Measurements from ENCODE around the gene RELL1.

Gene RELL1

GRCh38 chr4:37664696-37665095, 21.5 kb downstream of the RELL1 start:
- no peak for DNase-seq

- DNase-seq = no peak
Observed at GRCh38 chr4:37663552-37663951, 22.6 kb downstream of the RELL1 start.

GRCh38 chr4:37662861-37663390, 23.2 kb downstream of the RELL1 start:
- no peak for DNase-seq

GRCh38 chr4:37662251-37662650, 23.9 kb downstream of the RELL1 start:
- DNase-seq = no peak

GRCh38 chr4:37661772-37662171, 24.4 kb downstream of the RELL1 start:
- DNase-seq = no peak

GRCh38 chr4:37659696-37660095, 26.5 kb downstream of the RELL1 start:
- no peak for DNase-seq

- DNase-seq = no peak
Observed at GRCh38 chr4:37656649-37657048, 29.5 kb downstream of the RELL1 start.

- DNase-seq = no peak
Observed at GRCh38 chr4:37653601-37654000, 32.6 kb downstream of the RELL1 start.

- DNase-seq = no peak
Observed at GRCh38 chr4:37652747-37653527, 33.2 kb downstream of the RELL1 start.

GRCh38 chr4:37651781-37652377, 34.3 kb downstream of the RELL1 start:
- DNase-seq = no peak

- no peak for DNase-seq
Observed at GRCh38 chr4:37650481-37650880, 35.7 kb downstream of the RELL1 start.

- no peak for DNase-seq
Observed at GRCh38 chr4:37649268-37649667, 36.9 kb downstream of the RELL1 start.

GRCh38 chr4:37648084-37648817, 37.9 kb downstream of the RELL1 start:
- no peak for DNase-seq

GRCh38 chr4:37646247-37646646, 39.9 kb downstream of the RELL1 start:
- no peak for DNase-seq

- DNase-seq = no peak
Observed at GRCh38 chr4:37645736-37646135, 40.4 kb downstream of the RELL1 start.

GRCh38 chr4:37644962-37645361, 41.2 kb downstream of the RELL1 start:
- DNase-seq = no peak

GRCh38 chr4:37641886-37642849, 44.0 kb downstream of the RELL1 start:
- no peak for DNase-seq

- DNase-seq = no peak
Observed at GRCh38 chr4:37641352-37641751, 44.8 kb downstream of the RELL1 start.

- DNase-seq = no peak
Observed at GRCh38 chr4:37639551-37640285, 46.5 kb downstream of the RELL1 start.

- no peak for DNase-seq
Observed at GRCh38 chr4:37635155-37635554, 51.0 kb downstream of the RELL1 start.

GRCh38 chr4:37634180-37634579, 52.0 kb downstream of the RELL1 start:
- no peak for DNase-seq

- no peak for DNase-seq
Observed at GRCh38 chr4:37632836-37633235, 53.3 kb downstream of the RELL1 start.

Measured in central memory CD4-positive, alpha-beta T cell (primary cell).